SU-DHL-6 (cell line): ENCODE data around the gene S100B.

Experiments used
- H2AFZ ChIP-seq: fragments of 200-600 bp; sonication (generic); 2 replicates; pipeline ENCODE4 v1.6.1; 2014; ENCODE audit warnings: low read depth, mild to moderate bottlenecking, moderate library complexity, mixed read lengths, antibody characterized with exemption, low read length; ENCODE audit not compliant: severe bottlenecking
- H3F3A ChIP-seq: fragments of 200-600 bp; shearing (Covaris generic); 2 replicates; pipeline ENCODE4 v1.6.0; 2016; ENCODE audit warnings: antibody characterized with exemption, mild to moderate bottlenecking; ENCODE audit not compliant: insufficient read depth
- H3K27ac ChIP-seq: fragments of 200-600 bp; sonication (generic); 2 replicates; pipeline ENCODE4 v1.5.1; 2016; ENCODE audit warnings: low read depth, mild to moderate bottlenecking, low read length, moderate library complexity, mixed read lengths
- H3K27me3 ChIP-seq: fragments of 200-600 bp; sonication (generic), shearing (Covaris generic); 2 replicates; pipeline ENCODE4 v1.6.0; 2014; ENCODE audit warnings: mild to moderate bottlenecking, low read length
- H3K36me3 ChIP-seq: fragments of 200-600 bp; sonication (generic); 2 replicates; pipeline ENCODE4 v1.6.1; 2014; ENCODE audit warnings: mild to moderate bottlenecking, low read length, mixed read lengths
- H3K4me2 ChIP-seq: fragments of 300-600, 200-600 bp; shearing (Covaris generic), sonication (generic); 2 replicates; pipeline ENCODE4 v1.6.0; 2014; ENCODE audit warnings: low read length, low read depth, mild to moderate bottlenecking; ENCODE audit not compliant: poor library complexity, severe bottlenecking
- H3K4me3 ChIP-seq: fragments of 200-600 bp; sonication (generic); 2 replicates; pipeline ENCODE4 v1.5.1; 2014; ENCODE audit warnings: antibody characterized with exemption, low read length, mild to moderate bottlenecking, mixed read lengths; ENCODE audit not compliant: insufficient read depth, poor library complexity, severe bottlenecking
- H3K79me2 ChIP-seq: fragments of 200-600 bp; sonication (generic); 2 replicates; pipeline ENCODE4 v1.6.1; 2014; ENCODE audit warnings: mild to moderate bottlenecking, low read length, moderate library complexity; ENCODE audit not compliant: insufficient read depth
- H3K9ac ChIP-seq: fragments of 200-600 bp; sonication (generic); 2 replicates; pipeline ENCODE4 v1.7.0; 2014; ENCODE audit warnings: mild to moderate bottlenecking, low read length
- H3K9me2 ChIP-seq: fragments of 200-600 bp; sonication (generic); replicated peaks from 2 replicates; pipeline ENCODE4 v1.6.1; 2014; ENCODE audit warnings: low read length; ENCODE audit not compliant: insufficient read depth
- H3K9me3 ChIP-seq: fragments of 200-600 bp; sonication (generic); 2 replicates; pipeline ENCODE4 v1.6.1; 2014; ENCODE audit warnings: low read length, mixed read lengths; ENCODE audit not compliant: insufficient read depth
- H4K20me1 ChIP-seq: fragments of 200-600 bp; sonication (generic); 2 replicates; pipeline ENCODE4 v1.6.1; 2014; ENCODE audit warnings: low read depth, mild to moderate bottlenecking, antibody characterized with exemption, low read length, moderate library complexity, mixed read lengths
- CTCF ChIP-seq: fragments of 200-600 bp; sonication (generic); IDR thresholded peaks from one replicate; pipeline ENCODE4 v1.5.1; 2017; ENCODE audit warnings: antibody characterized with exemption, mild to moderate bottlenecking, low read length, moderate library complexity; ENCODE audit not compliant: insufficient read depth, poor library complexity, severe bottlenecking
- EZH2phosphoT487 ChIP-seq: fragments of 200-600 bp; sonication (generic), shearing (Covaris generic); conservative IDR thresholded peaks from 2 replicates; pipeline ENCODE4 v1.6.1; 2018; ENCODE audit warnings: mild to moderate bottlenecking, antibody characterized with exemption, low read length, moderate library complexity, mixed read lengths

S100B gene

GRCh38 chr21:46616050-46616449 is 11.2 kb upstream of the S100B start:
- H3K4me3 ChIP-seq, result no peak overlapping the region
- H3K79me2 ChIP-seq, result no peaks in the 10 kb centered on the region
- H3K27me3 ChIP-seq, result no peaks in the 10 kb centered on the region
- H3K9me3 ChIP-seq, result no peaks in the 10 kb centered on the region
- no peaks in the 10 kb centered on the region for H3F3A ChIP-seq
- H3K27ac ChIP-seq, result no peak overlapping the region
- no peak overlapping the region for H2AFZ ChIP-seq
- no peaks in the 10 kb centered on the region for H4K20me1 ChIP-seq
- no peak overlapping the region for H3K4me2 ChIP-seq
- H3K36me3 ChIP-seq, result no peaks in the 10 kb centered on the region
- TF ChIP-seq EZH2phosphoT487, result no peak
- TF ChIP-seq CTCF, result no peak
- H3K9me2 ChIP-seq, result no peaks in the 10 kb centered on the region
- no peak overlapping the region for H3K9ac ChIP-seq

- Histone ChIP-seq H2AFZ (no peak overlapping the region), H3K9me3 (no peaks in the 10 kb centered on the region), H3K4me2 (no peak overlapping the region), H3F3A (no peaks in the 10 kb centered on the region), H3K4me3 (no peak overlapping the region), H3K36me3 (no peaks in the 10 kb centered on the region), H3K27me3 (no peaks in the 10 kb centered on the region), H3K9ac (no peak overlapping the region), H3K79me2 (no peaks in the 10 kb centered on the region), H3K27ac (no peak overlapping the region), H4K20me1 (no peaks in the 10 kb centered on the region), H3K9me2 (no peaks in the 10 kb centered on the region)
- no peak for TF ChIP-seq CTCF
- TF ChIP-seq EZH2phosphoT487, result no peak
Measured at GRCh38 chr21:46613391-46613790, 8.5 kb upstream of the S100B start.

- Histone ChIP-seq H3F3A (no peaks in the 10 kb centered on the region), H2AFZ (no peak overlapping the region), H3K4me3 (no peak overlapping the region), H4K20me1 (no peaks in the 10 kb centered on the region), H3K27ac (no peak overlapping the region), H3K9me2 (no peaks in the 10 kb centered on the region), H3K9ac (no peak overlapping the region), H3K27me3 (no peaks in the 10 kb centered on the region), H3K79me2 (no peaks in the 10 kb centered on the region), H3K9me3 (no peaks in the 10 kb centered on the region), H3K4me2 (no peak overlapping the region), H3K36me3 (no peaks in the 10 kb centered on the region)
- TF ChIP-seq EZH2phosphoT487 (no peak), CTCF (no peak)
Measured at GRCh38 chr21:46610018-46610701, 5.3 kb upstream of the S100B start.
